ENCODE data around the gene CD24. TPM values are rescaled to one million over a fixed set of nuclear protein-coding genes. Genes with fewer than 3 reads are reported as not detected.
"Not testable (repeated sequence)": the region's sequence is repeated elsewhere in the genome, so short reads cannot be mapped to it uniquely, and the experiment has no call there.

Gene CD24
- under 1 TPM; 0.27 to 0.48 TPM for total RNA-seq

- Mint-ChIP-seq H3K9me3 (no peaks in the 10 kb centered on the region), H3K4me3 (peak within 1 kb of the TSS; percentile 60), H3K4me1 (peaks cover 10% of the 10 kb centered on the region), H3K36me3 (no peaks in the 10 kb centered on the region), H3K27ac (no peak within 1 kb of the TSS), H3K27me3 (peaks cover 67% of the 10 kb centered on the region)
- peak; percentile 30 for DNase-seq
Observed at GRCh38 chr6:106974336-106974998, at the start of gene CD24. TSS of gene CD24 (minus strand) at chr6:106974729. CDS start at chr6:106974646, 83 bp downstream.

- Mint-ChIP-seq H3K4me1 (peaks cover 3% of the 10 kb centered on the region), H3K4me3 (no peak overlapping the region), H3K36me3 (no peaks in the 10 kb centered on the region), H3K27ac (no peak overlapping the region), H3K9me3 (no peaks in the 10 kb centered on the region), H3K27me3 (no peaks in the 10 kb centered on the region)
- DNase-seq: no peak
Observed at GRCh38 chr6:107021446-107022185, 47.1 kb upstream of the CD24 start.

- Mint-ChIP-seq H3K9me3 (no peaks in the 10 kb centered on the region), H3K27me3 (no peaks in the 10 kb centered on the region), H3K27ac (no peak overlapping the region), H3K4me3 (no peak overlapping the region), H3K4me1 (peaks cover 3% of the 10 kb centered on the region), H3K36me3 (no peaks in the 10 kb centered on the region)
- no peak for DNase-seq
Observed at GRCh38 chr6:107020239-107020638, 45.7 kb upstream of the CD24 start.

GRCh38 chr6:107019628-107020027, 45.1 kb upstream of the CD24 start:
- not testable (repeated sequence) for H3K27me3 Mint-ChIP-seq, H3K4me3 Mint-ChIP-seq, DNase-seq, H3K9me3 Mint-ChIP-seq, H3K4me1 Mint-ChIP-seq, H3K36me3 Mint-ChIP-seq, H3K27ac Mint-ChIP-seq

GRCh38 chr6:107019047-107019446, 44.5 kb upstream of the CD24 start:
- Mint-ChIP-seq H3K36me3 (no peaks in the 10 kb centered on the region), H3K27ac (no peak overlapping the region), H3K4me3 (no peak overlapping the region), H3K4me1 (peaks cover 3% of the 10 kb centered on the region), H3K9me3 (no peaks in the 10 kb centered on the region), H3K27me3 (no peaks in the 10 kb centered on the region)
- DNase-seq: no peak

- Mint-ChIP-seq H3K4me1 (no peaks in the 10 kb centered on the region), H3K27ac (no peak overlapping the region), H3K4me3 (no peak overlapping the region), H3K27me3 (no peaks in the 10 kb centered on the region), H3K9me3 (no peaks in the 10 kb centered on the region), H3K36me3 (no peaks in the 10 kb centered on the region)
- no peak for DNase-seq
Observed at GRCh38 chr6:107009499-107009898, 35.0 kb upstream of the CD24 start.

- H3K27me3 Mint-ChIP-seq: no peaks in the 10 kb centered on the region
- H3K36me3 Mint-ChIP-seq: no peaks in the 10 kb centered on the region
- no peak overlapping the region for H3K27ac Mint-ChIP-seq
- peak; percentile 43 for DNase-seq
- H3K9me3 Mint-ChIP-seq: no peaks in the 10 kb centered on the region
- H3K4me1 Mint-ChIP-seq: peaks cover 6% of the 10 kb centered on the region
- no peak overlapping the region for H3K4me3 Mint-ChIP-seq
Observed at GRCh38 chr6:106997392-106998158, 23.0 kb upstream of the CD24 start.

GRCh38 chr6:106995640-106996039, 21.1 kb upstream of the CD24 start:
- Mint-ChIP-seq H3K4me1 (peaks cover 6% of the 10 kb centered on the region), H3K27me3 (no peaks in the 10 kb centered on the region), H3K36me3 (no peaks in the 10 kb centered on the region), H3K27ac (no peak overlapping the region), H3K4me3 (no peak overlapping the region), H3K9me3 (no peaks in the 10 kb centered on the region)
- no peak for DNase-seq

- H3K4me1 Mint-ChIP-seq, H3K9me3 Mint-ChIP-seq, DNase-seq, H3K27ac Mint-ChIP-seq, H3K36me3 Mint-ChIP-seq, H3K4me3 Mint-ChIP-seq: not testable (repeated sequence)
- H3K27me3 Mint-ChIP-seq: peaks cover 14% of the 10 kb centered on the region
Observed at GRCh38 chr6:106989737-106990136, 15.2 kb upstream of the CD24 start.

- Mint-ChIP-seq H3K4me1 (no peaks in the 10 kb centered on the region), H3K27me3 (peaks cover 14% of the 10 kb centered on the region), H3K36me3 (no peaks in the 10 kb centered on the region), H3K9me3 (no peaks in the 10 kb centered on the region), H3K27ac (no peak overlapping the region), H3K4me3 (no peak overlapping the region)
- no peak for DNase-seq
Observed at GRCh38 chr6:106988664-106989063, 14.1 kb upstream of the CD24 start.

GRCh38 chr6:106981926-106982325, 7.4 kb upstream of the CD24 start:
- H3K36me3 Mint-ChIP-seq: no peaks in the 10 kb centered on the region

GRCh38 chr6:106980926-106981325, 6.4 kb upstream of the CD24 start:
- DNase-seq: no peak
- peaks cover 45% of the 10 kb centered on the region for H3K27me3 Mint-ChIP-seq
- no peak overlapping the region for H3K4me3 Mint-ChIP-seq
- peaks cover 5% of the 10 kb centered on the region for H3K4me1 Mint-ChIP-seq
- H3K36me3 Mint-ChIP-seq: no peaks in the 10 kb centered on the region
- H3K9me3 Mint-ChIP-seq: no peaks in the 10 kb centered on the region
- H3K27ac Mint-ChIP-seq: no peak overlapping the region

More at GRCh38 chr6:106981926-106982325, 7.4 kb upstream of the CD24 start:
- no peak overlapping the region for H3K4me3 Mint-ChIP-seq
- H3K4me1 Mint-ChIP-seq: peaks cover 3% of the 10 kb centered on the region
- no peak for DNase-seq
- no peaks in the 10 kb centered on the region for H3K9me3 Mint-ChIP-seq
- H3K27ac Mint-ChIP-seq: no peak overlapping the region
- peaks cover 38% of the 10 kb centered on the region for H3K27me3 Mint-ChIP-seq

GRCh38 chr6:106979435-106979884, 4.9 kb upstream of the CD24 start:
- Mint-ChIP-seq H3K36me3 (no peaks in the 10 kb centered on the region), H3K9me3 (no peaks in the 10 kb centered on the region), H3K27ac (no peak overlapping the region), H3K4me1 (peaks cover 8% of the 10 kb centered on the region), H3K4me3 (no peak overlapping the region), H3K27me3 (peaks cover 48% of the 10 kb centered on the region)
- peak; percentile 73 for DNase-seq

- no peak for DNase-seq
- Mint-ChIP-seq H3K9me3 (no peaks in the 10 kb centered on the region), H3K4me3 (no peak overlapping the region), H3K36me3 (no peaks in the 10 kb centered on the region), H3K4me1 (peaks cover 10% of the 10 kb centered on the region), H3K27ac (no peak overlapping the region), H3K27me3 (peaks cover 68% of the 10 kb centered on the region)
Observed at GRCh38 chr6:106977246-106977645, 2.7 kb upstream of the CD24 start.

GRCh38 chr6:106976270-106976669, 1.7 kb upstream of the CD24 start:
- H3K9me3 Mint-ChIP-seq: no peaks in the 10 kb centered on the region
- H3K4me3 Mint-ChIP-seq: no peak overlapping the region

More at GRCh38 chr6:106976270-106976669, 1.7 kb upstream of the CD24 start:
- H3K4me1 Mint-ChIP-seq: peaks cover 10% of the 10 kb centered on the region
- no peak overlapping the region for H3K27ac Mint-ChIP-seq
- no peak for DNase-seq
- peaks cover 76% of the 10 kb centered on the region for H3K27me3 Mint-ChIP-seq
- H3K36me3 Mint-ChIP-seq: no peaks in the 10 kb centered on the region

Data from activated naive CD8-positive, alpha-beta T cell treated with anti-CD3 and anti-CD28 coated beads for 36 hours (primary cell).